Muscle of arm (tissue), 12 donors: ENCODE measurements around the gene RNF217. TPM values are rescaled to one million over a fixed set of nuclear protein-coding genes. Genes with fewer than 3 reads are reported as not detected.
A peak's percentile ranks its signal among the peaks of the same experiment; 100 is the strongest.

Experiments used
- DNase-seq: peaks from one replicate; pipeline ENCODE4 v3.0.0-alpha.2; 2013
- polyA plus RNA-seq, 12 donors: library from polyadenylated mRNA; unstranded; fragments of 120-200 nt; gene quantifications; one replicate each; pipeline ENCODE4 v1.2.1, GENCODE V29; 2013; ENCODE audit not compliant: insufficient read length in 12 of 12

Gene RNF217
- polyA plus RNA-seq, 12 donors: 32.6 to 78.8 (median 50.6) TPM; not detected in 1

DNA sequence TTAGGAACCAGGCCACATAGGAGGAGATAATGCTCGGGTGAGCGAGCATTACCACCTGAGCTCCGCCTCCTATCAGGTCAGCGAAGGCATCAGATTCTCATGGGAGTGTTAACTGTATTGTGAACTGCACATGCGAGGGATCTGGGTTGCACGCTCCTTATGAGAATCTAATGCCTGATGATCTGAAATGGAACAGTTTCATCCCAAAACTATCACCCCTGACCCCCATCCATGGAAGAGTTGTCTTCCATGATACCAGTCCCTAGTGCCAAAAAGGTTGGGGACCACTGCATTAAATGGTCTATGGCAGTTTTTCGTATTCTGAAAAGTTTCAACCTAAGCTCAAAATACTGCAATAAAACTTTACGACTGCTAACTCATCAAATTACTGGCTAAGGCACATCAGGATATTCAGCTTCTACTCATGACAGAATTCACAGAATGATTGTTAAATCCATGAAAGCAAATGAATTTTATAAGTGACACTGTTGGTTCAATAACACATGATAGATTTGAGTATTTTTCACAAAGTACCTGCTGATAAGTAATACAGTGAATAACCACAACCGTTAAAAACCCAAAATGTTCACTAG, 25.9 kb downstream of the RNF217 start:
- no peak for DNase-seq

DNA sequence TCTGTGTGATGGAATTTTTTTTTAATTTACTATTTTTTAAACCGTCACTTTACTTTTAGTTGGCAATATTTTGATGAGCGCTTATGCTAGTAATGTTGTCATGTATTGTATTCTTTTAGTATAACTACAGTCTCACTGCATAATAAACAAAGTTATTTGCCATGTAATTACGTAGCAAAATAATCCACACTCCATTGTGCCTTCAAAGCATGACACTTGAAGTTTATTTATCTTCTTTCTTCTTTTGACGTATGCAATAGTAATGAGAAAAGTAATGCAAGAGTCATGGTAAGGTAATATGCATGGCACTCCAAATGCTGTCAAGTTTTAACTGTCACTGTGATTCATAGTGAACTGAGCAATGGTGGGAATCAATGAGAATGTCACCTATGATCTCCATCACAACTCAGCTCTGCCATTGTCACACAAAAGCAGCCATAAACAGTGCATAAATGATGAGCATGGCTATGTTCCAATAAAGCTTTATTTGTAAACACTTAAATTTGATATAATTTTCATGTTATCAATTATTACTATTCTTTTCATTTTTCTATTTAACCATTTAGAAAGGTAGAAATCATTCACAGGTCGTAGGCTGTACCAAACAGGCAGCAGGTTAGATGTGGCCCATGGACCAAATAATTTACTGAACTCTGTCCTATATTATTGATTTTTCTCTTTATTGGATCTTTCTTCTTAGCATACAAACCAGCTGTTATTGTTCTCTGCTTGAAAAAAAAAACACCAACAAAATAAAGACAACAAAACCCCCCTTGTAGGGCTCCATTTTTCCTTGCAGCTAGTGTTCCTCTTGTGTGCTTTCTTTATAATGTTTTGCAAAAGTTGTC, 27.1 kb downstream of the RNF217 start:
- no peak for DNase-seq

DNA sequence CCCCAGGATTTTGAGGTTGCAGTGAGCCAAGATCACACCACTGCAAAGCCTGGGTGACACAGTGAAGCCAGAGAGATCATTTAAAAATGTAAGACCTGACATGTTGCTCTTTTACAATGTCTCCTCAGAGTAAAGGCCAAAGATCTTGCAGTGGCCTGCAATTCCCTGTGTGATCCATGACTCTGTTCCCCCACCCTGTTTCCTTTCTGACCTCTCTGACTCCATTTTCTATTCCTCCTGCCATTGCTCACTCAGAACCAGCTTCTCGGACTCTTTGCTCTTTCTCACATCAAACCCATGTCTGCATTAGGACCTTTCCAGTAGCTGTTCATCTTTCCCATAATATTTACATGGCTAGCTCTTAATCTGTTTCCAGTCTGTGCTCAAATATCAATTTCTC, 28.8 kb downstream of the RNF217 start:
- DNase-seq: no peak

DNA sequence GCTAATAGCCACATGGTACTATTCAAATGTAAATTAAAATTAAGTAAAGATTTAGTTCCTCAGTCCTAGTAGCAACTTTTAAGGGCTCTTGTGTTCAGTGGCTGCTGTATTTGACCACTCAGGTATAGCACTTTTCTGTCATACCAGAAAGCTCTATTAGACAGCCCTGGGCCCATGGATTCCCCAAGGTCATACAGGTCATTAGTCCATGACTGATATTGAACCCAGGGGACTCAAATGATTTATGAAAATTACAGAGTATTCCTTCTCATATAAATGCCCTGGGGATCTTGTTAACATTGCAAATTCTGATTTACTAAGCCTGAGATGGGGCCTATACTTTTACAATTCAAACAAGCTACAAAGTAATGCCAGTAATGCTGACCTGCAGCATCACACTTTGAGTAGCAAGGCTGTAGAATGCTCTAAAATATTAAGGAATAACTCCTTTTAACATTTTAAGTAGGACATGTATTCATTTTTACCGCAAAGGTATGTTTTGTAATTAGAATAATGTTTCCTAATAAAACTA, 29.6 kb downstream of the RNF217 start:
- no peak for DNase-seq

DNA sequence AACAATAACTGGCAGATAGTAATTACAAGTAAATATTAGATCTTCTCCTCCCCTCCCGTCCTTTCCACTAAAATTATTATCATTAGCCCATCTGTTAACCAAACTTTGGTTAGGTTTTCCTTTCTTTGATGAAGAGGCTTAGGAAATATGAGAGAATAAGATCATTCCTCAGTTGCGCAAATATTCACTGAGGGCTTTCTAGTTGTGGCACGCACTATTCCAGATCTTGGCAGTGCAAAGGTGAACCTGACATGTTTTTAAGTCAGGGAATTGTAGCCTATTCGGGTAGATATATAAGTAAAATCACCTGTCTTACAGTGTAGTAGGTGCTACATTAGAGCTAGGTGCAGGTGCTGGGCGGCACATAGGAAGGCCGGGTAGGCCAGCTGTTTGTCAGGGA, 31.1 kb downstream of the RNF217 start:
- DNase-seq: no peak

DNA sequence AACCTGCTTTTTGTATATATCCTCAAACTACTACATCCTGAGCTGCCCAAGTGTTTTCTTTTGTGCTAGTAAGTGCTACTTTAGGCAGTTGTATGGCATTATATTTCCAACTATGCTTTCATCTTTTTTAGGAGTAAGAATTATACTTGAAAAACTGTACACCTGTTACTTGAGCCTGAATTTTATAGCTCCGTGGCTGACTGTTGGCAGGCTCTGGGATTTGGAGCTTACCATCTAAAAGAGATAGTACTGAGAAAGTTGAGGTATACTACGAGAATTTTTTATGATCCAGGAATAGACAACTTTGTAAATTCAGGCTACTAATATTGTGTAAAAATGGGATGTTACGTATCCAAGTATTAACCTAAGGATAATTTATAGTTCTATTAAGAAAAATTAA, 32.4 kb downstream of the RNF217 start:
- no peak for DNase-seq

DNA sequence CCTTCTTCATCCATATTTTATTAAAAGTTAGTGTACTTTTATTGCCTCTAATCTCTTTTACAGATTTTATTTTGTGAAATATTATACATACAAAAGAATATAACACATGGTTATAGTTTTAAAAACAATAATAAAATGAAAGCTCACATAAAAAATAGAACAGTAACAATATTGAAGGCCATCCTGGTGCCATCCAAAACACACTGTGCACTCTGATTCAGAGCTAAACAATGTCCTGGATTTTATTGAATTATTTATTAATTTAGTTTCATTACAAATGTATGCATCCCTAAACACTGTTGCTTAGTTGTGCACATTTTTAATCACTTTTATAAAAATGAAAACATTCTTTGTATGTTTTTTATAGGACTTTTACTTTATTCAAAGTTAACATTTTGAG, 32.9 kb downstream of the RNF217 start:
- DNase-seq: no peak

DNA sequence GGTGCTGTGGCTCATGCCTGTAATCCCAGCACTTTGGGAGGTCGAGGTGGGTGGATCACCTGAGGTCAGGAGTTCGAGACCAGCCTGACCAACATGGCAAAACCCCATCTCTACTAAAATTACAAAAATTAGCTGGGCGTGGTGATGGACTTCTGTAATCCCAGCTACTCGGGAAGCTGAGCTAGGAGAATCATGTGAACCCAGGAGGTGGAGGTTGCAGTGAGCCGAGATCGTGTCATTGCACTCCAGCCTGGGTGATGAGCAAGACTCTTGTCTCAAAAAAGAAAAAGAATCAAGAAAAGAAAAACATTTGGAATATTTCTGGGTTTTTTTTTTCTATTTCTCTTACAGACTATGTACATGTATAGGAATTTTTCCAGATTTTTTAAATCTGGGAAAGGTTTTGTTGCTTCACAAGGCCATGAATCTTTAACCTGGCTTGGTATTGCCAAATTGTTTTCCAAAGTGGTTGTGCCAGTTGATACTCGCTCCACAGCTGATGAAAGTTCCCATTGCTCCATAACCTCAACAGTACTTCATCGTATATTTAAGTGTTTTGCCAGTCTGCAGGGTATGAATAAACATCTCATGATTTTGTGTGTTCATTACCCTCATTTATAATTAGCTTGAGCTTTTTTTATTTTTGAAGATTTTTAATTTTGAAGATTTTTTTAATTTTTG, 33.5 kb downstream of the RNF217 start:
- no peak for DNase-seq

DNA sequence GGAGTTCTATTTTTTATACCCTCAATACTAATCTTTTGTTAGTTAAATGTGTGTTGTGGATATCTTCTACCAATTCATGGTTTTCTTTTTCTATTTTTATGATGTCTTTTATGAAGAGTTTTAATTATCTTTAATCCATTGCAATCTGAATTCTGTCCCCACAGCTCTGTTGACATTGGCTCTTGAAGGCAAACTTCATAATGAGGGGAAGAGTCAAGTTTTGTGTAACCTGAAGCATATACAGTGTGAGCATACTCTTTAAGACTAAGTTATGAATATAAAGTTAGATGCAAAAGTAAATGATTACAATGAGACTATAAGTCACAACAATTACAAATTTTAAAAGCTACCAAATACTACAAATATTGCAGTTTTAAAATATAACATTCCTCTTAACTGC, 34.2 kb downstream of the RNF217 start:
- DNase-seq: no peak

DNA sequence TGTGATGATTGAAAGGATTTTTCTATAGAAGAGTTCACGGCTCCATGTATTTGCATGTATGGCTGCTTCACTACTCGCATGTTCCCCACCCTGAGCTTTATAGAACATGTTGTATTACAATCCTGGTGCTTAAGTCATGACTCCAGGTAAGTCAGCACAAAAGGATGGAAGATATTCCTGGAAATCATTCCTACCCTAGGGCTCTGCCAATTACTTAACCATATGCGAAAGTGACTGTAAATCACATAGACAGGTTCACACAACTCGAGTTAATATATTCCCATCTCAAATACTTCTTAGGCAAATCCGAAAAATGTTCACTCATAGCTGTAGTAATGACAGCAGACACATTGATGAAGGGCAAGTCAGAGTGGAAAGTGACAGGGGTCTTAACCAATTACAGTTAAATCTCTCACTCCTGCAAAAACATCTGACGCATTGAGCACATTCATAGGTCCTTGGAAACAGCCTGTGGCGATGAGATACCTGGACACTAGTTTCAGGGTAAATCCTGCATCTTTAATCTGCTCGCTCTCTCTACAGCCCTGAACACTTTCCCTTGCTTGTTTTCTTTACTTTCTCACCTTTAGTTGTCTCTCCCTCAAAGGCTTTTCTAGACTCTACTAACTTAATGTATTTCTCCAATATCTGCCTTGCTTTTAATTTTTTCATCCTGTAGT, 35.1 kb downstream of the RNF217 start:
- DNase-seq: no peak

DNA sequence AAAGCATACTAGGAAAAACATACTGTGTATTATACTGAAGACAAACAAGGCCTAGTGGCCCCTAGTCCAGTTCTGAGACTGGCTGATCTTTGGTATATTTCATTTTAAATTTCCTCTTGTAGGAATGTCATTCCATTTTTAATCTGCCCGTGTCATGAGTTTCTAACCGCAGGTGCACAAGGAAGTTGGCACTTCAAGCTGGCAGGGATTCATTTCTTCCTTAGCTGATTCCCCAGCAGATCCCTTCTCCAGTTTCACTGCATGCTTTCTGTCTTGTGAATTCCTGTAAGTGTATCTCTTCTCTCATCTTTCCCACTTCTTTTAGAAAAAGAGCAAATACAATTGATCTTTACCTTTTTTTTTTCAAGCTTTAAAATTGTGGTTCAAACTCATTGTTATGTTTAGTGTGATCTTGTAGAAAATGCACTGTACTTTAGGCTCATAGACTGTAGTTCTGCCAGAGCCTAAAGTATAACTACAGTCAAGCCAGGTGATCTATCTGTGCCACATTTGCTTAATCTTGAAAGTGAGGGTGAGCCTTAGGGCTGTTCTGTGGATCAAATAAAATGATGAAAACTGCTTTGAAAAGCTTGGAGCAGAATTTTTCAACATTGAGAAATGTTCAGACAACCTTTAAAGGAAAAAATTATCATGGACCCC, 37.0 kb downstream of the RNF217 start:
- DNase-seq: peak; percentile 15

DNA sequence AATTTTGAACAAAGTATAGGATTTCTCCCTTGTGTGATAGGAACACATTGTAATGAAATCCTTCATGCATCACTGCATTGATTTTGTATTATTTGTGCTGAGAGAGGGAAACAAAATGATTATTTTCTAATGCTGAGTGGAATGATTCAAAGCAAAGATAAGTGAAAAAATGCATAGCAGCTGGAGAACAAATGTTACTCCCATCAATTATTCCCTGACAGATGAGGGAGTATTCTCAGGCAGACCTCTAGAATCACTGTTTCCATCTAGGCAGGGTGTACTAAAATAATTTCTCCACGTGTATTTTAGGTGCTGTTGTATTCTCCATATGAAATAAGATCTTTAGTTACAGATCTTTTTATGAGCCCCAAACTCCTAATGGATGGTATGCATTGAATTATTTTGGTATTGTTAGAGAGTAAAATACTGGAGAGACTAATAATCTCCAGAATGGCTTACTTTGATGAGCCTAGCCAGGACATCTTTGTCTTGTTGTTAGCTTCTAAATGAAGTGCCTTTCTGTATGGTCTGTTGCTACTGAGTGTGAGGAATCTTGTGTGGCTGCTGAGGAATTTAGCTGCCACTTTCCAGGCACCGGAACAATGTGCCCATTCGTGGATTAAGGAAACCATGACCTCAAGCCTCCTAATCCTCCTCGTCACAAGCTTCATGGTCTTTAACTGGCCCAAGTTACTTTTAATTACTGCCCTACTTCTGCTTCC, 39.6 kb downstream of the RNF217 start:
- peak; percentile 11 for DNase-seq

DNA sequence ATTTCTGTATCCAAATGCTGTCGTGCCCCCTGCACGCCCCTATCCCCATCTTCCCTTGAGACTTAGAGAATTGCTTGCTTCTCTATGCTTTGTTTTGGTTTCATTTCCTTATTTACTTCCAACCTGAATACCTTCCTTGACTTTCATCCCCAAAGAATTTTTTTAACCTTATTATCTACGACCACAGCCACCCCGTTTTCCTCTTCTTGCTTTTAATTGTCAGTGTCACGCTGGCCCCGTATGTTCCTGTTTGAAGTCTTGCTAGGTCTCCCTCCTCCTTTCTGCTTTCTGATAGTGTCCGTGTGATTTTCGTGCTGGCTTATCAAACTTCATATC, 40.1 kb downstream of the RNF217 start:
- DNase-seq: no peak

DNA sequence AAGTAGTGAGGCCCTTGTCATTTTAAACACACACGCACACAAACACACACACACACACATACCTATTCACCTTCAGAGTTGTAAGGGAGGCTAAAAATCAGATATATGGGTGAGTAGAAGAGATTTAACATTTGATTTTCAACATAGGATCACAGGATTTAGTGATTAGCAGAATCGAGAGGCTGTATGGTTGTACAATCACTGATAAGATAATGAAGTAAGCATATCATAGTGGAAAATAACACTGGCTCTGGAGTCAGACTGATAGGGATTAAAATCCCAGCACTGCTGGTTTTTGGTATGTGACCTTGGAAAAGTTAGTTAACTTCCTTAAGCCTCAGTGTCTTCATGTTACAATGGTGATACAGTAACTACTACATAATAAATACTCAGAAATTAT, 40.8 kb downstream of the RNF217 start:
- DNase-seq: no peak

DNA sequence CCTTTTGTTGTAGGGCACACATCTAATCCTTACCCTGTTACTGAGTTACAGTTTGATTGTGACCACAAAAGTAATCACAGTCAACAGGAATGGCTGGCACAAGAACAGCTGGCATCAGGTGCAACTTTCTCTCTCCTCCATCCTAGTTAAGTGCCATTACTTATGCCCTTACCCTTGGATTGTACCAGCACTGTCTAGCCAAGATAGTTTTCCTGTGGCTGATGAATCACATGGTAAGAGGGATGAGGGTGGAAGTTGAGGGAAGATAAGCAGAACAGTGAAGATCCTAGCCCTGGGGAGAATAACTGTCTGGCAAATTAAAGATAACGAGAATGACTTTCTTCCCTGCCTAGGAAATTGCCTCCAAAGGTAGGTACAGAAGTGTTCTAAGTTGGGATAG, 42.0 kb downstream of the RNF217 start:
- DNase-seq: no peak

DNA sequence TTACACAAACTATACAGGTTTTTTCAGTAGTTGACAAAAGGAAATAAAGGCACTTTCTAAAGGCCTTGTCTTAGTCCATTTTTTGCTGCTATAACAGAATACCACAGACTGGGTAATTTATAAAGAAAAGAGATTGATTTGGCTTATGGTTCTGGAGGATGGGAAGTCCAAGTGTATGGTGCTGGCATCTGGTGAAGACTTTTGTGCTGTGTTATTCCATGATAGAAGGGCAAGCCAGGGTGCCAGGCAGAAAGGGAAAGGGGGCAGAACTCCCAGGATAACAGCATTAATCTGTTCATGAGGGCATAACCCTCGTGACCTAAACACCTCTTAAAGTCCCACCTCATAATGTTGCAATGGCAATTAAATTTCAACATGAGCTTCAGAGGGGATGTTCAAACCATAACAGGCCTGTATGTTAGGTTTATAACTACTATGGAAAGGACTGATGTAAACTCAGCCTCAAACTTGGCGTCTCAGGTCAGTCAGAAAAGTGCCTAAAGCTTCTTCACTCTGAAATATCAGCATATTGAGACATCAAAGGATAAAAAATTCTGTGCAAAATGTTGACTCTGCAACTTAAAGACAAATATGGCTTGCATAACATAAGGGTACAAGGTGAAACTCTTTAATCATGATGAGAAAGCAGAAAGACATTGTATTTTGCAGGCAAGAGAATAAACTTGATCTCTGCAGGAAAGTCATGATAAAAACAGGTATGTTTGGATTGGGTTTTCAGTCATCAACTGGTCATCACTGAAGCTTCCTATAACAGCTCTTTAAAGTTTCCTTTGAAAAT, 42.8 kb downstream of the RNF217 start:
- no peak for DNase-seq

DNA sequence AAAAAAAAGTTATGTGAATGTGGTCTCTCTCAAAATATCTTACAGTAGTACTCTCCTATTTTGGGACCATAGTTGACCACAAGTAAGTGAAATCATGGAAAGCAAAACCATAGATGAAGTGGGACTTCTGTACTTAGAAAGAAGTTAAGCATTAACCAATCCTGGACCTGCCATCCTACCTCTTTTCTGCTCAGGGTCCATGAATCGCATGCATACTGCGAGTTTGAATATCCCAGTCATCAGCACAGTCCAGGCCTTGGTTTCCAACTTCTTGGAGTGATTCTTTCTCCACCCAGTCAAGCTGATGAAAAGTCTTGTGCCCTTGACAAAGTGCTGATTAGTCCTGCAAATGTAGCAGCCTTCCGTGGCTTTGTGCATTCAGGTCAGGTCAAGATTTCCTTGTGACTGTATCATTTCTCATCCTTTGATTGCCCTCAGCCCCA, 46.0 kb downstream of the RNF217 start:
- no peak for DNase-seq

DNA sequence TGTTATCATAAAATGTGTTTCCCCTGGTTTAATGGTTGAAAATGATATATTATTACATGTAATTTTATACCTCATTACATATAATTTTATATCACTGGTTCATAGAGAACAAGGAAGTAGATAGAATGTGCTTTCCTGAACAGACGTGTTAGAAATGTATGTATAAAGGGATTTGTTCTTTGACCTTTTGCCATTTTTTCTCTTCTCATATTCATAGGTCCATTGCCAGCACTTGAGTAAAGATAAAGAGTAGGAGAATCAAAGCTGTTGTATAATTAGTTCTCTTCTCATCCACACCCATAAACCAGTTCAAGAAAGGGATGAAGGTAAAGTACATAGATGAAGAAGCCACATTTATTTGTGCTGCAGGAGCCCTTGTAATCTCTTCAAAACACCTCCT, 46.7 kb downstream of the RNF217 start:
- DNase-seq: no peak

DNA sequence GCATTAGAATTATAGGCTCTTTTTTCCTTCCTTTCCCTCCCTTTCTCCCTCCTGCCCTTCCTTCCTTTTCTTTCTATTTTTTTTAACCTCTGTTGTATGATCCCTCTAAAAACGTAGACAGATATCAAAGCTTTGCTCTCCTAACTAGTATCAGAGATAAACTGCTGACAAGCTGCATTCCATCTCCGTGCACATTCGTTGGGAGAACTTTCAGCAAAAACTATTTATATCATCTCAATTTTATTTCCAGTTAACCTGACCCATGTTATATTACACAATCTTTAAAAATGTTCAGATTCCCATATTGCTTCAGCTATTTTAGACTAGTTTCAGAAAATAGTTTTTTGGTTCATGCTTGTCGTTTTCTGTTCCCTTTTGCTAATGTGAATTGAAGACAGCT, 47.3 kb downstream of the RNF217 start:
- DNase-seq: no peak
